ENCODE data around the gene SCARF2.
"Not testable (repeated sequence)": the region's sequence is repeated elsewhere in the genome, so short reads cannot be mapped to it uniquely, and the experiment has no call there.

SCARF2 gene

GRCh38 chr22:20388200-20388599, 49.4 kb downstream of the SCARF2 start:
- no peak for DNase-seq

DNA sequence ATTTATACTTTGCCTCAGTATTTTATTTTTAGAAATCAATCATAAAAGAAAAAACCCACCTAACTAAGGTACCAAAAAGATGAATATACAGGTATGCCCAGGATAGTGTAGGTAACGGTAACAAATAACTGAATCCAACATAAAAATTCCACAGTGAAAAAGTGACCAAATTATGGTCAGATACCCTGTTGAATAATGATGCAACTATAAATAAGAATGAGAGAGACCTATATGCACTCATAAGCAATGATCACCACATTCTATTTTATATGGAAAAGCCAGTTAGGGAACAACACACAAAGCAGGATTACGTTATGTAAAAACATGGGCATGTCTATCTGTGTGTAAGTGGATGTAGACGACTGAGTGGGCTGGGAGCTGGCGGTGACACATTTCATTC, 50.7 kb downstream of the SCARF2 start:
- no peak for DNase-seq

GRCh38 chr22:20386336-20386735, 51.3 kb downstream of the SCARF2 start:
- DNase-seq, result no peak

- no peak for DNase-seq
Observed at GRCh38 chr22:20384865-20385264, 52.8 kb downstream of the SCARF2 start.

GRCh38 chr22:20384171-20384570, 53.5 kb downstream of the SCARF2 start:
- no peak for DNase-seq

DNA sequence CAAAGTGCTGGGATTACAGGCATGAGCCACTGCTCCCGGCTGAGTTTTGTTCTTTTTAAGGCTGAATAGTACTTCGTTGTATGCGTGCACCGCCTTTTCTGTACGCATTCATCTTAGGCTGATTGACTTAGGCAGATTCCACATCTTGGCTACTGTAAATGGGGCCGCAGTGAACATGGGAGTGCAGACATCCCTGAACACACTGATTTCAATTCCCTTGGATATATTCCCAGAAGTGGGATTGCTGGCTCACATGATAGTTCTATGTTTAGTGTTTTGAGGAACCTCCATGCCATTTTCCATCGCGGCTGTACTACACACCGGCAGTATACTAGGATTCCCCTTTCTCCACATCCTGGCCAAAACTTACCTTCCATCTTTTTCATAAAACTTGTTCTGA, 54.1 kb downstream of the SCARF2 start:
- no peak for DNase-seq

- DNase-seq, result no peak
Observed at GRCh38 chr22:20380486-20380885, 57.1 kb downstream of the SCARF2 start.

- not testable (repeated sequence) for DNase-seq
Observed at GRCh38 chr22:20378684-20379083, 58.9 kb downstream of the SCARF2 start.

GRCh38 chr22:20378110-20378509, 59.5 kb downstream of the SCARF2 start:
- DNase-seq, result no peak

DNA sequence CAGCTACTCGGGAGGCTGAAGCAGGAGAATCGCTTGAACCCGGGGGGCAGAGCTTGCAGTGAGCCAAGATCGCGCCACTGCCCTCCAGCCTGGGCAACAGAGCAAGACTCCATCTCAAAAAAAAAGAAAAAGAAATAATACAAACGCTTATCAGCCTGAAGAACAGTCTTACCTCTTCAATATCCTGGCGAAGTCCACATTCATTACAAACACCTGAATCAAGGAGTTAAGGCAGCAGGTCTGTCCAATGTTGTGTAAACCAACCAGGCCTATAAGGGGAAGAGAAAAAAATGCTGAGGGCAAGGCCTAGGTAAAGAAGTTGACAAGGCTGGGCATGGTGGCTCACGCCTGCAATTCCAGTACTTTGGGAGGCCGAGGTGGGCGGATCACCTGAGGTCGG, 60.6 kb downstream of the SCARF2 start:
- not testable (repeated sequence) for DNase-seq

GRCh38 chr22:20376281-20376680, 61.3 kb downstream of the SCARF2 start:
- not testable (repeated sequence) for DNase-seq

Data from NCI-H1930 (cell line).